ENCODE results near the gene RANBP9. TPM values are rescaled to one million over a fixed set of nuclear protein-coding genes. Genes with fewer than 3 reads are reported as not detected.

The RANBP9 gene
- total and polyA plus RNA-seq, 2 of the 13 experiments (the other 11 are each of a cell fraction or from before 2014, with no cell fraction given), result 26.6 to 30.6 TPM

GRCh38 chr6:13711733-13712598, at the start of gene RANBP9 (continued):
- TF ChIP-seq ELF3 (CRISPR knock-in tag; IDR thresholded peaks at IDR 0.05) (peak; percentile 41; the same call in 1 of the 2 replicates), PRPF4 (IDR thresholded peaks at IDR 0.05; ENCODE audit: low read depth, low read length, poor library complexity, severe bottlenecking) (no peak), ZNF20 (CRISPR knock-in tag; IDR thresholded peaks at IDR 0.05) (no peak), ZNF3 (CRISPR knock-in tag; IDR thresholded peaks at IDR 0.05) (peak; percentile 24; the same call in 1 of the 2 replicates), ZNF687 (CRISPR knock-in tag; IDR thresholded peaks at IDR 0.05) (peak; percentile 92), CSRNP2 (CRISPR knock-in tag; conservative IDR thresholded peaks at IDR 0.05; ENCODE audit: low read depth) (no peak), BCL6 (CRISPR knock-in tag; IDR thresholded peaks at IDR 0.05) (peak; percentile 70), MZF1 (CRISPR knock-in tag; IDR thresholded peaks at IDR 0.05; ENCODE audit: borderline replicate concordance) (no peak), NR2F2 (IDR thresholded peaks at IDR 0.05; ENCODE audit: borderline replicate concordance, low read depth) (peak; percentile 36; the same call in 1 of the 2 replicates), KDM2A (CRISPR knock-in tag; IDR thresholded peaks at IDR 0.05; ENCODE audit: borderline replicate concordance, low read depth) (peak; percentile 99), NFE2L1 (CRISPR knock-in tag; IDR thresholded peaks at IDR 0.05; ENCODE audit: borderline replicate concordance) (no peak), ZNF580 (CRISPR knock-in tag; IDR thresholded peaks at IDR 0.05; ENCODE audit: borderline replicate concordance, low read depth) (peak; percentile 90), SP1 (IDR thresholded peaks at IDR 0.05) (no peak), SP1 (CRISPR knock-in tag; IDR thresholded peaks at IDR 0.05) (peak; percentile 75), ZNF142 (CRISPR knock-in tag; IDR thresholded peaks at IDR 0.05) (peak; percentile 61; the same call in 1 of the 2 replicates), ZNF441 (CRISPR knock-in tag; IDR thresholded peaks at IDR 0.05; ENCODE audit: borderline replicate concordance) (peak; percentile 94), SYNCRIP (IDR thresholded peaks at IDR 0.05; ENCODE audit: insufficient read depth, low read depth, low read length) (no peak)
